SK-N-SH treated with all-trans-retinoic acid at 6 μM for 48 hours (cell line): ENCODE results near the gene EPS8L2.

Source experiments
- ATAC-seq: fragments of 200-7000 bp; cut with Tn5 transposase; 3 replicates; pipeline ENCODE4 v1.9.1; 2020; ENCODE audit warnings: mild to moderate bottlenecking, moderate library complexity
- ARNTL ChIP-seq: fragments of 450-650 bp; formaldehyde crosslinking; IDR thresholded peaks from 2 replicates; pipeline ENCODE4 v1.5.0; 2020; ENCODE audit warnings: low read depth, mild to moderate bottlenecking, moderate library complexity, borderline replicate concordance
- BACH2 ChIP-seq: fragments of 250-450 bp; sonication (Bioruptor Pico); IDR thresholded peaks from 2 replicates; pipeline ENCODE4 v1.9.0; 2021; ENCODE audit warnings: mild to moderate bottlenecking, borderline replicate concordance
- CREB5 ChIP-seq: fragments of 250-450 bp; sonication (Bioruptor Pico); IDR thresholded peaks from 2 replicates; pipeline ENCODE4 v1.5.1; 2020; ENCODE audit warnings: low read depth, mild to moderate bottlenecking, moderate library complexity
- CSDC2 ChIP-seq: fragments of 250-450 bp; sonication (Bioruptor Pico); IDR thresholded peaks from 2 replicates; pipeline ENCODE4 v1.5.0; 2020; ENCODE audit warnings: mild to moderate bottlenecking, moderate library complexity
- ESRRG ChIP-seq: fragments of 250-450 bp; sonication (Bioruptor Pico); IDR thresholded peaks from 2 replicates; pipeline ENCODE4 v1.6.1; 2021; ENCODE audit warnings: mild to moderate bottlenecking
- GLIS3 ChIP-seq: fragments of 250-450 bp; sonication (Bioruptor Pico); IDR thresholded peaks from 2 replicates; pipeline ENCODE4 v1.5.0; 2020; ENCODE audit warnings: mild to moderate bottlenecking, moderate library complexity
- ISL1 ChIP-seq: fragments of 250-450 bp; sonication (Bioruptor Pico); IDR thresholded peaks from 2 replicates; pipeline ENCODE4 v2.1.2; 2022; ENCODE audit warnings: mild to moderate bottlenecking, moderate library complexity
- OSR1 ChIP-seq: fragments of 250-450 bp; sonication (Bioruptor Pico); IDR thresholded peaks from 2 replicates; pipeline ENCODE4 v1.8.0; 2022; ENCODE audit warnings: moderate library complexity, mild to moderate bottlenecking, inconsistent platforms
- PATZ1 ChIP-seq: fragments of 250-450 bp; sonication (Bioruptor Pico); IDR thresholded peaks from 2 replicates; pipeline ENCODE4 v1.8.0; 2020; ENCODE audit warnings: mild to moderate bottlenecking, moderate library complexity, borderline replicate concordance
- PPARA ChIP-seq: fragments of 250-450 bp; sonication (Bioruptor Pico); IDR thresholded peaks from 2 replicates; pipeline ENCODE4 v1.5.0; 2020; ENCODE audit warnings: mild to moderate bottlenecking, borderline replicate concordance
- RARB ChIP-seq: fragments of 250-450 bp; sonication (Bioruptor Pico); IDR thresholded peaks from 2 replicates; pipeline ENCODE4 v1.8.0; 2021; ENCODE audit warnings: mild to moderate bottlenecking, moderate library complexity
- SNAI2 ChIP-seq: fragments of 250-450 bp; sonication (Bioruptor Pico); IDR thresholded peaks from 2 replicates; pipeline ENCODE4 v1.5.0; 2020; ENCODE audit warnings: mild to moderate bottlenecking, moderate library complexity
- TCF4 ChIP-seq: fragments of 250-450 bp; sonication (Bioruptor Pico); IDR thresholded peaks from 2 replicates; pipeline ENCODE4 v1.8.0; 2021; ENCODE audit warnings: mild to moderate bottlenecking, moderate library complexity, borderline replicate concordance
- TOX ChIP-seq: fragments of 250-450 bp; sonication (Bioruptor Pico); IDR thresholded peaks from 2 replicates; pipeline ENCODE4 v1.8.0; 2021; ENCODE audit warnings: mild to moderate bottlenecking, moderate library complexity, borderline replicate concordance
- ZC3H10 ChIP-seq: fragments of 250-450 bp; sonication (Bioruptor Pico); IDR thresholded peaks from 2 replicates; pipeline ENCODE4 v1.5.1; 2021; ENCODE audit warnings: mild to moderate bottlenecking, moderate library complexity
- ZFP3 ChIP-seq: fragments of 250-450 bp; sonication (Bioruptor Pico); IDR thresholded peaks from 2 replicates; pipeline ENCODE4 v1.5.0; 2020; ENCODE audit warnings: mild to moderate bottlenecking, moderate library complexity
- ZFP30 ChIP-seq: fragments of 450-650 bp; formaldehyde crosslinking; IDR thresholded peaks from 2 replicates; pipeline ENCODE4 v1.5.0; 2022; ENCODE audit warnings: mild to moderate bottlenecking, moderate library complexity
- ZNF70 ChIP-seq: fragments of 450-650 bp; formaldehyde crosslinking; IDR thresholded peaks from 2 replicates; pipeline ENCODE4 v1.5.0; 2020; ENCODE audit warnings: mild to moderate bottlenecking, moderate library complexity
- ZNF8 ChIP-seq: fragments of 450-650 bp; formaldehyde crosslinking; IDR thresholded peaks from 2 replicates; pipeline ENCODE4 v1.5.0; 2020; ENCODE audit warnings: mild to moderate bottlenecking, moderate library complexity
- TF ChIP-seq, protein P1 (sequence below): fragments of 250-450 bp; sonication (Bioruptor Pico); IDR thresholded peaks from 2 replicates; pipeline ENCODE4 v1.8.0; 2021; ENCODE audit warnings: low read depth, mild to moderate bottlenecking, moderate library complexity, borderline replicate concordance
- TF ChIP-seq, protein P2 (sequence below): fragments of 250-450 bp; sonication (Bioruptor Pico); IDR thresholded peaks from 2 replicates; pipeline ENCODE4 v1.5.0; 2020; ENCODE audit warnings: mild to moderate bottlenecking, moderate library complexity
- TF ChIP-seq, protein P3 (sequence below): fragments of 250-450 bp; sonication (Bioruptor Pico); IDR thresholded peaks from 2 replicates; pipeline ENCODE4 v1.5.1; 2021; ENCODE audit warnings: mild to moderate bottlenecking, moderate library complexity

Gene EPS8L2

GRCh38 chr11:698493-699115, 7.4 kb upstream of the EPS8L2 start (continued):
- TF ChIP-seq CREB5 (CRISPR knock-in tag) (no peak), RARB (CRISPR knock-in tag) (no peak), PPARA (CRISPR knock-in tag) (no peak), BACH2 (no peak), GLIS3 (no peak), CSDC2 (CRISPR knock-in tag) (no peak), ARNTL (no peak), ZFP3 (CRISPR knock-in tag) (no peak)
- TF ChIP-seq, protein P1, sequence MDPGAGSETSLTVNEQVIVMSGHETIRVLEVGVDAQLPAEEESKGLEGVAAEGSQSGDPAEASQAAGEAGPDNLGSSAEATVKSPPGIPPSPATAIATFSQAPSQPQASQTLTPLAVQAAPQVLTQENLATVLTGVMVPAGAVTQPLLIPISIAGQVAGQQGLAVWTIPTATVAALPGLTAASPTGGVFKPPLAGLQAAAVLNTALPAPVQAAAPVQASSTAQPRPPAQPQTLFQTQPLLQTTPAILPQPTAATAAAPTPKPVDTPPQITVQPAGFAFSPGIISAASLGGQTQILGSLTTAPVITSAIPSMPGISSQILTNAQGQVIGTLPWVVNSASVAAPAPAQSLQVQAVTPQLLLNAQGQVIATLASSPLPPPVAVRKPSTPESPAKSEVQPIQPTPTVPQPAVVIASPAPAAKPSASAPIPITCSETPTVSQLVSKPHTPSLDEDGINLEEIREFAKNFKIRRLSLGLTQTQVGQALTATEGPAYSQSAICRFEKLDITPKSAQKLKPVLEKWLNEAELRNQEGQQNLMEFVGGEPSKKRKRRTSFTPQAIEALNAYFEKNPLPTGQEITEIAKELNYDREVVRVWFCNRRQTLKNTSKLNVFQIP (CRISPR knock-in tag): no peak

- no peak for ATAC-seq
These were observed 6.9 kb upstream of the EPS8L2 start for GRCh38 chr11:699116-699508.

GRCh38 chr11:699753-700152, 6.3 kb upstream of the EPS8L2 start:
- ATAC-seq: no peak
- TF ChIP-seq SNAI2 (CRISPR knock-in tag) (no peak), GLIS3 (no peak), ZFP30 (CRISPR knock-in tag) (no peak)
- TF ChIP-seq, all 23 proteins: peak for 0

More at GRCh38 chr11:699116-699508, 6.9 kb upstream of the EPS8L2 start:
- no peak for TF ChIP-seq SNAI2 (CRISPR knock-in tag)
- no peak for TF ChIP-seq PATZ1 (CRISPR knock-in tag)
- TF ChIP-seq, protein P2, sequence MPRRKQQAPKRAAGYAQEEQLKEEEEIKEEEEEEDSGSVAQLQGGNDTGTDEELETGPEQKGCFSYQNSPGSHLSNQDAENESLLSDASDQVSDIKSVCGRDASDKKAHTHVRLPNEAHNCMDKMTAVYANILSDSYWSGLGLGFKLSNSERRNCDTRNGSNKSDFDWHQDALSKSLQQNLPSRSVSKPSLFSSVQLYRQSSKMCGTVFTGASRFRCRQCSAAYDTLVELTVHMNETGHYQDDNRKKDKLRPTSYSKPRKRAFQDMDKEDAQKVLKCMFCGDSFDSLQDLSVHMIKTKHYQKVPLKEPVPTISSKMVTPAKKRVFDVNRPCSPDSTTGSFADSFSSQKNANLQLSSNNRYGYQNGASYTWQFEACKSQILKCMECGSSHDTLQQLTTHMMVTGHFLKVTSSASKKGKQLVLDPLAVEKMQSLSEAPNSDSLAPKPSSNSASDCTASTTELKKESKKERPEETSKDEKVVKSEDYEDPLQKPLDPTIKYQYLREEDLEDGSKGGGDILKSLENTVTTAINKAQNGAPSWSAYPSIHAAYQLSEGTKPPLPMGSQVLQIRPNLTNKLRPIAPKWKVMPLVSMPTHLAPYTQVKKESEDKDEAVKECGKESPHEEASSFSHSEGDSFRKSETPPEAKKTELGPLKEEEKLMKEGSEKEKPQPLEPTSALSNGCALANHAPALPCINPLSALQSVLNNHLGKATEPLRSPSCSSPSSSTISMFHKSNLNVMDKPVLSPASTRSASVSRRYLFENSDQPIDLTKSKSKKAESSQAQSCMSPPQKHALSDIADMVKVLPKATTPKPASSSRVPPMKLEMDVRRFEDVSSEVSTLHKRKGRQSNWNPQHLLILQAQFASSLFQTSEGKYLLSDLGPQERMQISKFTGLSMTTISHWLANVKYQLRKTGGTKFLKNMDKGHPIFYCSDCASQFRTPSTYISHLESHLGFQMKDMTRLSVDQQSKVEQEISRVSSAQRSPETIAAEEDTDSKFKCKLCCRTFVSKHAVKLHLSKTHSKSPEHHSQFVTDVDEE: no peak
- TF ChIP-seq ARNTL: no peak
- TF ChIP-seq RARB (CRISPR knock-in tag): no peak
- TF ChIP-seq, protein P1 (CRISPR knock-in tag): no peak
- no peak for TF ChIP-seq OSR1 (CRISPR knock-in tag)
- TF ChIP-seq TOX (CRISPR knock-in tag): no peak
- no peak for TF ChIP-seq ZNF70 (CRISPR knock-in tag)
- no peak for TF ChIP-seq CSDC2 (CRISPR knock-in tag)
- TF ChIP-seq TCF4 (CRISPR knock-in tag): no peak

DNA sequence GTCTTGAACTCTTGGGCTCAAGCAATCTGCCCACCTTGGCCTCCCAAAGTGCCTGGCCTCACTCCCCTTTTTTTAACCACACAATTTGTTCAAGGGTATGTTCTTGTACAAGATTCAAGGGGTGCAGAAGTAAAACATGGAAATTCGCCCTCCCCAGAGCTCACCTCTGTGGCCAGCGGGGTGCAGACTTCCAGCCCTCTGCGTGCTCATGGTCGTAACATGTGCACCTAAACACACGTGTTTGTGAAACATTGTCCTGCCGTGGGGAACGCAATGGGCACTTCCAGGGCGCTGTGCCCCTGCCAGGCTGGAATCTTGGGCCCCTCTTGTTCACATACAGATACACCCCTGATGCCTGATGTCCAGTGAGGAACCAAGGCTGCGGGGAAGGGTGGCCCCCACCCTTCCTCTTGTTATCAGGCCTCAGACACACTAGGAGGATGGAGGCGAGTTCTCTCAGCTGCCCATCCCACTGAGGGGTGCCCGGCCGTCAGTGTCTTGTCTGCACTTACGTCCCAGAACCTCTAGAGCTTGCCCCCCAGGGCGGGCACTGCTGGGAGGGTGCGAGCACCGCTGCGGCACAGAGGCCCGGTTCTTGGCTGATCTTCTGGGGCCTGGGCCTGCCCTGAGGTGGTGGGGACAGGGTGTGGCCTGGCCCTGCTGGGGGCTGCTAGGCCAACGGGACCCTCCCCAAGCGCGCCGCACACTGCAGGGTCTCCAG, 4.1 kb upstream of the EPS8L2 start:
- ATAC-seq: no peak
- TF ChIP-seq TCF4 (CRISPR knock-in tag) (no peak), ESRRG (CRISPR knock-in tag) (no peak), PATZ1 (CRISPR knock-in tag) (no peak), OSR1 (CRISPR knock-in tag) (no peak), PPARA (CRISPR knock-in tag) (no peak), ZFP30 (CRISPR knock-in tag) (no peak), TOX (CRISPR knock-in tag) (no peak), GLIS3 (no peak), BACH2 (no peak), ZNF8 (no peak), ZC3H10 (CRISPR knock-in tag) (no peak), ISL1 (CRISPR knock-in tag) (no peak), ZFP3 (CRISPR knock-in tag) (no peak), SNAI2 (CRISPR knock-in tag) (no peak)
- TF ChIP-seq, protein P3, sequence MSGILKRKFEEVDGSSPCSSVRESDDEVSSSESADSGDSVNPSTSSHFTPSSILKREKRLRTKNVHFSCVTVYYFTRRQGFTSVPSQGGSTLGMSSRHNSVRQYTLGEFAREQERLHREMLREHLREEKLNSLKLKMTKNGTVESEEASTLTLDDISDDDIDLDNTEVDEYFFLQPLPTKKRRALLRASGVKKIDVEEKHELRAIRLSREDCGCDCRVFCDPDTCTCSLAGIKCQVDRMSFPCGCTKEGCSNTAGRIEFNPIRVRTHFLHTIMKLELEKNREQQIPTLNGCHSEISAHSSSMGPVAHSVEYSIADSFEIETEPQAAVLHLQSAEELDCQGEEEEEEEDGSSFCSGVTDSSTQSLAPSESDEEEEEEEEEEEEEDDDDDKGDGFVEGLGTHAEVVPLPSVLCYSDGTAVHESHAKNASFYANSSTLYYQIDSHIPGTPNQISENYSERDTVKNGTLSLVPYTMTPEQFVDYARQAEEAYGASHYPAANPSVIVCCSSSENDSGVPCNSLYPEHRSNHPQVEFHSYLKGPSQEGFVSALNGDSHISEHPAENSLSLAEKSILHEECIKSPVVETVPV: no peak
